Liver (tissue), 9 donors: Measurements from ENCODE around the gene SLC9A3. TPM values are rescaled to one million over a fixed set of nuclear protein-coding genes. Genes with fewer than 3 reads are reported as not detected.

Source experiments
- DNase-seq: peaks from one replicate; pipeline ENCODE4 v3.0.0-alpha.2; 2017; ENCODE audit warnings: low spot score
- H3K27ac ChIP-seq, 2 donors: one replicate each; pipeline ENCODE4 v1.7.0; 2013; ENCODE audit warnings: inconsistent platforms in 2 of 2, low read length in 2 of 2, control low read depth in 1 of 2, low read depth in 1 of 2, mild to moderate bottlenecking in 1 of 2
- H3K27me3 ChIP-seq, 4 donors: one replicate each; pipeline versions ENCODE4 v1.6.1 to v1.7.0; 2013; ENCODE audit warnings: low read length in 3 of 4, inconsistent platforms in 1 of 4, mild to moderate bottlenecking in 1 of 4, moderate library complexity in 1 of 4; ENCODE audit not compliant: control insufficient read depth in 4 of 4, insufficient read depth in 4 of 4
- H3K36me3 ChIP-seq, 4 donors: one replicate each; pipeline versions ENCODE4 v1.6.1 to v1.7.0; 2013; ENCODE audit warnings: low read length in 3 of 4, mild to moderate bottlenecking in 3 of 4, low read depth in 1 of 4, moderate library complexity in 1 of 4; ENCODE audit not compliant: control insufficient read depth in 4 of 4, insufficient read depth in 3 of 4
- H3K4me1 ChIP-seq, 4 donors: one replicate each; pipeline versions ENCODE4 v1.6.1 to v1.7.0; 2013; ENCODE audit warnings: low read length in 3 of 4, mild to moderate bottlenecking in 3 of 4, moderate library complexity in 1 of 4; ENCODE audit not compliant: control insufficient read depth in 4 of 4, insufficient read depth in 4 of 4
- H3K4me3 ChIP-seq, 3 donors: one replicate each; pipeline versions ENCODE4 v1.6.1 to v1.7.0; 2013; ENCODE audit warnings: low read length in 3 of 3, control low read depth in 1 of 3, low read depth in 1 of 3, mild to moderate bottlenecking in 1 of 3
- H3K9ac ChIP-seq, 2 donors: one replicate each; pipeline ENCODE4 v1.7.0; 2013; ENCODE audit warnings: low read length in 2 of 2, mild to moderate bottlenecking in 2 of 2, moderate library complexity in 2 of 2, control low read depth in 1 of 2, low read depth in 1 of 2
- H3K9me3 ChIP-seq, 4 donors: one replicate each; pipeline versions ENCODE4 v1.6.1 to v1.7.0; 2013; ENCODE audit warnings: low read length in 3 of 4; ENCODE audit not compliant: control insufficient read depth in 4 of 4
- EGR1 ChIP-seq, 2 donors: IDR thresholded peaks; 2 replicates each; pipeline ENCODE4 v1.6.1; 2016 to 2018; ENCODE audit warnings: antibody characterized with exemption in 2 of 2, low read depth in 2 of 2
- FOXA2 ChIP-seq: IDR thresholded peaks from 2 replicates; pipeline ENCODE4 v1.6.1; 2016; ENCODE audit warnings: antibody characterized with exemption
- GABPA ChIP-seq, 2 donors: IDR thresholded peaks in 1 of 2; conservative IDR thresholded peaks in 1 of 2; 2 replicates each; pipeline ENCODE4 v1.6.1; 2016; ENCODE audit warnings: antibody characterized with exemption in 2 of 2, mild to moderate bottlenecking in 1 of 2, moderate library complexity in 1 of 2
- JUND ChIP-seq, 2 donors: IDR thresholded peaks; 2 replicates each; pipeline ENCODE4 v1.6.1; 2016; ENCODE audit warnings: antibody characterized with exemption in 2 of 2
- NR2F2 ChIP-seq: IDR thresholded peaks from 2 replicates; pipeline ENCODE4 v1.6.1; 2016; ENCODE audit warnings: antibody characterized with exemption
- RXRA ChIP-seq, 2 donors: IDR thresholded peaks; 2 replicates each; pipeline ENCODE4 v1.6.1; 2017 to 2018; ENCODE audit warnings: antibody characterized with exemption in 2 of 2, mild to moderate bottlenecking in 1 of 2
- SP1 ChIP-seq: IDR thresholded peaks from 2 replicates; pipeline ENCODE4 v1.6.1; 2018; ENCODE audit warnings: antibody characterized with exemption, mild to moderate bottlenecking
- TAF1 ChIP-seq: conservative IDR thresholded peaks from 2 replicates; pipeline ENCODE4 v1.6.1; 2016; ENCODE audit warnings: antibody characterized with exemption, mild to moderate bottlenecking
- WGBS: extraction: QIAGEN DNeasy Blood & Tissue Kit; methylation state at CpG from one replicate; pipeline ENCODE4 v1.1.7; 2013; 5-methylcytosine and 5-hydroxymethylcytosine counted together
- polyA plus RNA-seq, 2 donors: library from polyadenylated mRNA; stranded (reverse) in 1 of 2; unstranded in 1 of 2; fragments of 200-250 nt in 1 of 2; fragments of >200 nt in 1 of 2; fragmentation: Nextera tagmentation in 1 of 2; extraction: Ambion mirVana in 1 of 2; gene quantifications; one replicate each; pipeline versions ENCODE4 v1.2.1 to v1.2.3, GENCODE V29; 2013 to 2015
- total RNA-seq, 2 donors: library from RNA; depleted of rRNA; stranded (reverse); fragments of >200 nt; gene quantifications; one replicate each; pipeline ENCODE4 v1.2.3, GENCODE V29; 2014
- TF ChIP-seq, protein P1 (sequence below): IDR thresholded peaks from 2 replicates; pipeline ENCODE4 v1.6.1; 2016; ENCODE audit warnings: antibody characterized with exemption, mild to moderate bottlenecking
- TF ChIP-seq, protein P2 (sequence below): IDR thresholded peaks from 2 replicates; pipeline ENCODE4 v1.6.1; 2016; ENCODE audit warnings: antibody characterized with exemption
- TF ChIP-seq, protein P3 (sequence below): IDR thresholded peaks from 2 replicates; pipeline ENCODE4 v1.6.1; 2016; ENCODE audit warnings: antibody characterized with exemption
- donor health status: healthy.
- donor health status: healthy.
- donor health status: healthy.
- donor health status: healthy.
- donor health status: healthy.

The SLC9A3 gene
- total and polyA plus RNA-seq, 4 donors: 0.31 to 1.0 (median 0.67) TPM

DNA sequence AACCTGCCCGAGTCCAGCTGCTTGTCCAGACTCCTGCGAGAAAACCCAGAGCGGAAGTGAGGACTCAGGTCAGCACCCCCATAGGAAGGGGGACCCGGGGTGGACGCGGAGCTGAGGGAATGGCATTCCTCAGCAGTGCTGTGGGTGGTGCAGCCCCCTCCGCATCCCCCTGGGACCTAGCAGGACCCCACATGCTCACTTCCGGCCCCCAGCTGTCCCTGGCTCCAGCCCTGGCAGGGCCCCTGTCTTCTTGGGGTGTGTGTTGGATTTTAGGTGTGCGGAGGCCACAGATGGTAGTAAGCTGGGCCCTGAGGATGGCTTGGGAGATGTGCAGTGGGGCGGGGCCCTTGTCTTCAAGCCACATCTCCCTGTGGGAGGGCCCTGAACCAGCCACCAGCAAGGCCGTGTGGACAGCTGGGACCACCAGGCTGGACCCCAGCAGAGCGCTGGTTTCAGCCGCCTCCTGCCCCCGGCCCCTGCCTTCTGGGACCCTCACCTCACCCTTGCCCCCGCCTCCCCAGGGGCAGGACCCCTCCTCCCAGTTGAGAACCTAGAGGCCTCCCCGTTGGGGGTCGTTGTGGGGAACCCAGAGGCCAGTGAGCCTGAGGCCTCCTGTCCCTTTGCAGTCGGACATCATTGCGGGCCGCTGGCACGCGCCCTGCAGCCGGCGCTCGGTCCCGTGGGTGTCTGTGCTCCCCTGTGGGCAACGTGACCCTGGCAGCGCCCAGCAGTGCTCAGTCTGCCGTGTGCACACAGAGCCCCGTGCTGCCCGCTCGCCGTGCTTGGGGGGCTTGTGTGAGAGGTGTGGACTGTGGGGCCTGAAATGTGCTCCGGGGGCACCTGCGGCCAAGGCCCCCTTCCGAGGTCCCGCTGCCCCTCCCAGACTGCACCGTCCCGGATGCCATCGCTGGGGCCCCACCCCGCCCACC lies 10.8 kb upstream of the SLC9A3 start:
- no peak for TF ChIP-seq SP1
- TF ChIP-seq, protein P1, sequence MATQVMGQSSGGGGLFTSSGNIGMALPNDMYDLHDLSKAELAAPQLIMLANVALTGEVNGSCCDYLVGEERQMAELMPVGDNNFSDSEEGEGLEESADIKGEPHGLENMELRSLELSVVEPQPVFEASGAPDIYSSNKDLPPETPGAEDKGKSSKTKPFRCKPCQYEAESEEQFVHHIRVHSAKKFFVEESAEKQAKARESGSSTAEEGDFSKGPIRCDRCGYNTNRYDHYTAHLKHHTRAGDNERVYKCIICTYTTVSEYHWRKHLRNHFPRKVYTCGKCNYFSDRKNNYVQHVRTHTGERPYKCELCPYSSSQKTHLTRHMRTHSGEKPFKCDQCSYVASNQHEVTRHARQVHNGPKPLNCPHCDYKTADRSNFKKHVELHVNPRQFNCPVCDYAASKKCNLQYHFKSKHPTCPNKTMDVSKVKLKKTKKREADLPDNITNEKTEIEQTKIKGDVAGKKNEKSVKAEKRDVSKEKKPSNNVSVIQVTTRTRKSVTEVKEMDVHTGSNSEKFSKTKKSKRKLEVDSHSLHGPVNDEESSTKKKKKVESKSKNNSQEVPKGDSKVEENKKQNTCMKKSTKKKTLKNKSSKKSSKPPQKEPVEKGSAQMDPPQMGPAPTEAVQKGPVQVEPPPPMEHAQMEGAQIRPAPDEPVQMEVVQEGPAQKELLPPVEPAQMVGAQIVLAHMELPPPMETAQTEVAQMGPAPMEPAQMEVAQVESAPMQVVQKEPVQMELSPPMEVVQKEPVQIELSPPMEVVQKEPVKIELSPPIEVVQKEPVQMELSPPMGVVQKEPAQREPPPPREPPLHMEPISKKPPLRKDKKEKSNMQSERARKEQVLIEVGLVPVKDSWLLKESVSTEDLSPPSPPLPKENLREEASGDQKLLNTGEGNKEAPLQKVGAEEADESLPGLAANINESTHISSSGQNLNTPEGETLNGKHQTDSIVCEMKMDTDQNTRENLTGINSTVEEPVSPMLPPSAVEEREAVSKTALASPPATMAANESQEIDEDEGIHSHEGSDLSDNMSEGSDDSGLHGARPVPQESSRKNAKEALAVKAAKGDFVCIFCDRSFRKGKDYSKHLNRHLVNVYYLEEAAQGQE: no peak
- Histone ChIP-seq H3K27me3 (peaks cover 2 to 14% (median 6%) of the 10 kb centered on the region in 4 donors), H3K9ac (no peak overlapping the region), H3K4me3 (no peak overlapping the region), H3K27ac (no peak overlapping the region), H3K4me1 (no peaks in the 10 kb centered on the region), H3K9me3 (no peaks in the 10 kb centered on the region), H3K36me3 (no peaks in the 10 kb centered on the region)
- no peak for DNase-seq
- WGBS: 88% methylated on average over 41 of the region's 41 CpGs

DNA sequence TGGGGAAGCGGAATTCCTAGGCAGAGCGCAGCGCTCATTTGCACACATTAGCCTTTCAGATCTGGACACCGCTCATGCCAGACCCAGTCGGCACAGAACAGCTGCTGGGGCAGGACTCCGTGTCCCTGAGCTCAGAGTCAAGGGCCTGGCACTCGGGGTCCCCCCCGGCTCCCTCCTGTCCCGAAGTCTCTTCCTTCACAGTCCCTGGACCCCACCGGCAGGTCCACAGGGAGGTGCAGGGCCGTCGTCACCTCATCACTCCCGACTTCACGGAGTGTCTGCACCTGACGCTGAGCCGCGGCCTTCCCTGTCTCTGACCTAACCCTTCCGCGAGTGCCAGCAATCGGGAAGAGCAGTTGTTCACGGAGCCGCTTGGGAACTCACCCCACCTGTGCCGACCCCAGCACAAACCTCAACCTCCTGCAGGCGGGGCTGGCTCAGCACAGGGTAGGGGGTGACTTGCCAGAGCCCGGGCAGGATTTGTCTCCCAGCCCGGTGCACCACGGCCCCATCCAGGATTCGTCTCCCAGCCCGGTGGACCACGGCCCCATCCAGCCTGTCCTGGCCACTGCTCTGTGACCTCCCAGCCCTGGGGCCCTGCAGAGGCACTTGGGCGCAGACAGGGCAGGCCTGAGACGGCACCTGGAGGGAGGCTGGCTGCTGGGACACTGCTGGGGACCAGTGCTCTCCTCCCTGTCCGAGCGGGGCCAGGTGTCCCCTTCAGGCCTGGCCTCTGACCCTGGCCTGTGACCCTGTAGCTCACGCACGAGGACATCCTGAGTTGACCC lies 9.9 kb upstream of the SLC9A3 start:
- Histone ChIP-seq H3K9me3 (no peaks in the 10 kb centered on the region), H3K4me3 (no peak overlapping the region), H3K27me3 (peaks cover 2 to 14% (median 6%) of the 10 kb centered on the region in 4 donors), H3K9ac (no peak overlapping the region), H3K4me1 (no peaks in the 10 kb centered on the region), H3K27ac (no peak overlapping the region), H3K36me3 (no peaks in the 10 kb centered on the region)
- WGBS: 72% methylated on average over 36 of the region's 36 CpGs
- no peak for DNase-seq
- TF ChIP-seq TAF1 (no peak), RXRA (IDR thresholded peaks at IDR 0.05) (no peak), NR2F2 (no peak), JUND (IDR thresholded peaks at IDR 0.05) (no peak), FOXA2 (no peak), SP1 (no peak), GABPA (IDR thresholded peaks at IDR 0.05 in 1 of 2, conservative IDR thresholded peaks at IDR 0.05 in 1 of 2) (no peak), EGR1 (IDR thresholded peaks at IDR 0.05; ENCODE audit: low read depth in 2 of 2) (no peak)
- TF ChIP-seq, protein P1: no peak
- TF ChIP-seq, protein P2, sequence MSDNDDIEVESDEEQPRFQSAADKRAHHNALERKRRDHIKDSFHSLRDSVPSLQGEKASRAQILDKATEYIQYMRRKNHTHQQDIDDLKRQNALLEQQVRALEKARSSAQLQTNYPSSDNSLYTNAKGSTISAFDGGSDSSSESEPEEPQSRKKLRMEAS: no peak
- TF ChIP-seq, protein P3, sequence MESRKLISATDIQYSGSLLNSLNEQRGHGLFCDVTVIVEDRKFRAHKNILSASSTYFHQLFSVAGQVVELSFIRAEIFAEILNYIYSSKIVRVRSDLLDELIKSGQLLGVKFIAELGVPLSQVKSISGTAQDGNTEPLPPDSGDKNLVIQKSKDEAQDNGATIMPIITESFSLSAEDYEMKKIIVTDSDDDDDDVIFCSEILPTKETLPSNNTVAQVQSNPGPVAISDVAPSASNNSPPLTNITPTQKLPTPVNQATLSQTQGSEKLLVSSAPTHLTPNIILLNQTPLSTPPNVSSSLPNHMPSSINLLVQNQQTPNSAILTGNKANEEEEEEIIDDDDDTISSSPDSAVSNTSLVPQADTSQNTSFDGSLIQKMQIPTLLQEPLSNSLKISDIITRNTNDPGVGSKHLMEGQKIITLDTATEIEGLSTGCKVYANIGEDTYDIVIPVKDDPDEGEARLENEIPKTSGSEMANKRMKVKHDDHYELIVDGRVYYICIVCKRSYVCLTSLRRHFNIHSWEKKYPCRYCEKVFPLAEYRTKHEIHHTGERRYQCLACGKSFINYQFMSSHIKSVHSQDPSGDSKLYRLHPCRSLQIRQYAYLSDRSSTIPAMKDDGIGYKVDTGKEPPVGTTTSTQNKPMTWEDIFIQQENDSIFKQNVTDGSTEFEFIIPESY: no peak
